ENCODE measurements around the gene LPAR1. TPM values are rescaled to one million over a fixed set of nuclear protein-coding genes. Genes with fewer than 3 reads are reported as not detected.

Gene LPAR1
- total RNA-seq, 2 donors from 2014 or later: 25.7 to 28.0 TPM

GRCh38 chr9:111005746-111006470 is 32.4 kb downstream of the LPAR1 start:
- ATAC-seq (peak; percentile 99), DNase-seq (no peak)
- intact Hi-C loops (cut with DNase I, micrococcal nuclease): no loop called here

- intact Hi-C loops (cut with DNase I, micrococcal nuclease): no loop called here
- DNase-seq (no peak), ATAC-seq (no peak)
These were observed 33.3 kb downstream of the LPAR1 start for GRCh38 chr9:111004936-111005335.

GRCh38 chr9:111003182-111003581 is 35.1 kb downstream of the LPAR1 start:
- DNase-seq: no peak
- intact Hi-C loops (cut with DNase I, micrococcal nuclease): no loop called here
- no peak for ATAC-seq

- intact Hi-C loops (cut with DNase I, micrococcal nuclease): no loop called here
- ATAC-seq (no peak), DNase-seq (no peak)
These were observed 36.7 kb downstream of the LPAR1 start for GRCh38 chr9:111001526-111001925.

- intact Hi-C loops (cut with DNase I, micrococcal nuclease): no loop called here
- ATAC-seq: no peak
- no peak for DNase-seq
These were observed 38.1 kb downstream of the LPAR1 start for GRCh38 chr9:111000202-111000601.

GRCh38 chr9:110999379-110999778 is 38.9 kb downstream of the LPAR1 start:
- no peak for DNase-seq
- no peak for ATAC-seq
- intact Hi-C loops (cut with DNase I, micrococcal nuclease): no loop called here

GRCh38 chr9:110997847-110998246 is 40.4 kb downstream of the LPAR1 start:
- no peak for ATAC-seq
- intact Hi-C loops (cut with DNase I, micrococcal nuclease): no loop called here
- DNase-seq: no peak

- ATAC-seq (no peak), DNase-seq (no peak)
- intact Hi-C loops (cut with DNase I, micrococcal nuclease): no loop called here
These were observed 41.6 kb downstream of the LPAR1 start for GRCh38 chr9:110996436-110997220.

- ATAC-seq: no peak
- intact Hi-C loops (cut with DNase I, micrococcal nuclease): no loop called here
- DNase-seq: no peak
These were observed 42.6 kb downstream of the LPAR1 start for GRCh38 chr9:110995420-110996340.

GRCh38 chr9:110994771-110995241 is 43.5 kb downstream of the LPAR1 start:
- ATAC-seq: no peak
- DNase-seq: no peak
- intact Hi-C loops (cut with DNase I, micrococcal nuclease): no loop called here

GRCh38 chr9:110990481-110990880 is 47.8 kb downstream of the LPAR1 start:
- DNase-seq (no peak), ATAC-seq (no peak)
- intact Hi-C loops (cut with DNase I, micrococcal nuclease): no loop called here

GRCh38 chr9:110986529-110986928 is 51.7 kb downstream of the LPAR1 start:
- intact Hi-C loops (cut with DNase I, micrococcal nuclease): no loop called here
- ATAC-seq: no peak
- DNase-seq: no peak

GRCh38 chr9:110984890-110985437 is 53.3 kb downstream of the LPAR1 start:
- ATAC-seq: no peak
- DNase-seq: no peak
- intact Hi-C loops (cut with DNase I, micrococcal nuclease): no loop called here

GRCh38 chr9:110980261-110980660 is 58.0 kb downstream of the LPAR1 start:
- intact Hi-C loops (cut with DNase I, micrococcal nuclease): no loop called here
- no peak for ATAC-seq
- DNase-seq: no peak

GRCh38 chr9:110979636-110980035 is 58.6 kb downstream of the LPAR1 start:
- intact Hi-C loops (cut with DNase I, micrococcal nuclease): no loop called here
- ATAC-seq (no peak), DNase-seq (no peak)

GRCh38 chr9:110978516-110978915 is 59.8 kb downstream of the LPAR1 start:
- DNase-seq: no peak
- intact Hi-C loops (cut with DNase I, micrococcal nuclease): no loop called here
- no peak for ATAC-seq

GRCh38 chr9:110977259-110977709 is 61.0 kb downstream of the LPAR1 start:
- ATAC-seq (peak; percentile 63), DNase-seq (no peak)
- intact Hi-C loops (cut with DNase I, micrococcal nuclease): no loop called here

- no peak for DNase-seq
- no peak for ATAC-seq
- intact Hi-C loops (cut with DNase I, micrococcal nuclease): no loop called here
These were observed 62.3 kb downstream of the LPAR1 start for GRCh38 chr9:110975969-110976368.

- intact Hi-C loops (cut with DNase I, micrococcal nuclease): no loop called here
- ATAC-seq (no peak), DNase-seq (no peak)
These were observed 63.0 kb downstream of the LPAR1 start for GRCh38 chr9:110975278-110975677.
